NCI-H128 (cell line): Measurements from ENCODE around the gene ECSCR.

Source experiments
- DNase-seq: peaks from one replicate; lab custom pipeline; 2025; ENCODE audit not compliant: unreplicated experiment; lab: John Stamatoyannopoulos, UW

ECSCR gene

GRCh38 chr5:139474890-139475791, 12.6 kb upstream of the ECSCR start:
- DNase-seq, result no peak

GRCh38 chr5:139473565-139473964, 11.0 kb upstream of the ECSCR start:
- no peak for DNase-seq

- DNase-seq, result no peak
Observed at GRCh38 chr5:139473105-139473504, 10.6 kb upstream of the ECSCR start.

- no peak for DNase-seq
Observed at GRCh38 chr5:139472386-139473030, 10.0 kb upstream of the ECSCR start.

GRCh38 chr5:139470821-139471300, 8.3 kb upstream of the ECSCR start, which contains the start of gene SMIM33:
Gene SMIM33 (plus strand): TSS chr5:139471004. CDS start chr5:139471122, 118 bp downstream.
- DNase-seq, result no peak

- DNase-seq, result no peak
Observed at GRCh38 chr5:139468421-139468931, 5.9 kb upstream of the ECSCR start.

GRCh38 chr5:139461698-139462097, 845 bp downstream of the ECSCR start:
- DNase-seq, result no peak

- no peak for DNase-seq
Observed at GRCh38 chr5:139461176-139461575, 1.4 kb downstream of the ECSCR start.

- DNase-seq, result no peak
Observed at GRCh38 chr5:139460455-139460854, 2.1 kb downstream of the ECSCR start.

- DNase-seq, result no peak
Observed at GRCh38 chr5:139459451-139459934, 3.0 kb downstream of the ECSCR start.

- no peak for DNase-seq
Observed at GRCh38 chr5:139458580-139459407, 3.7 kb downstream of the ECSCR start.

GRCh38 chr5:139457653-139458306, 4.8 kb downstream of the ECSCR start:
- no peak for DNase-seq

GRCh38 chr5:139457241-139457640, 5.3 kb downstream of the ECSCR start:
- DNase-seq, result no peak

- DNase-seq, result no peak
Observed at GRCh38 chr5:139456776-139457175, 5.8 kb downstream of the ECSCR start.

GRCh38 chr5:139454568-139455290, 7.8 kb downstream of the ECSCR start:
- no peak for DNase-seq

GRCh38 chr5:139453683-139454567, 8.6 kb downstream of the ECSCR start:
- no peak for DNase-seq

- DNase-seq, result no peak
Observed at GRCh38 chr5:139451878-139452660, 10.5 kb downstream of the ECSCR start.

- no peak for DNase-seq
Observed at GRCh38 chr5:139451176-139451575, 11.4 kb downstream of the ECSCR start.
